Measurements from ENCODE around the gene BAZ1A. TPM values are rescaled to one million over a fixed set of nuclear protein-coding genes. Genes with fewer than 3 reads are reported as not detected.

Gene BAZ1A
- total RNA-seq, 1 donor from 2014 or later: 11.2 TPM

DNA sequence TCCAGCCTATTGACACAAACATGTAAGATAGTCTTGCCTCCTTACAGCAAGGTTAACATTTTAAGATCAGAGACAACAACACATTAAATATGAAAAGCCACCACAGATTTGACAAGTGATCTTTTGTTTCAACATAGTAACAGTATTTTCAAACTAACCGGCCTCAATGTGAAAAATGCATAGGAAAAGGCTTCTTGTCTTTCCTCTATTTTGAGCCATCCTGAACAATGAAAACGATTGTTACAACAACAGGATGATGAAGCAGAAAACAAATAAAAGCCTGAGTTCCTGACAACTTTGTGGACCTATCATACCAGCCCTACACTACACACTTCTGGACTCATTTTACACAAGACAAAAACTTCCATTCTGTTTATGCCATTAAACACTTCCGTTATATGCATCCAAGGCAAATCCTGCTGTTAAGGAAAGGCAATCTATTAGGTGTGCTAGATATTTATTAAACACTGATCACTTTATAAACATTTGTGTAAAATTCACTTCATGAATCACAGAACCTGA is 37.3 kb downstream of the BAZ1A start:
- Histone ChIP-seq H3K4me1 (peaks cover 0 to 4% of the 10 kb centered on the region in 2 donors), H3K9me3 (no peaks in the 10 kb centered on the region), H3K27me3 (no peaks in the 10 kb centered on the region), H3K36me3 (no peaks in the 10 kb centered on the region), H3K27ac (no peak overlapping the region), H3K4me3 (no peak overlapping the region)
- intact Hi-C loops (cut with DNase I): no loop called here
- no peak for DNase-seq (ENCODE audit: low spot score in 2 of 2)
- TF ChIP-seq, protein P1, sequence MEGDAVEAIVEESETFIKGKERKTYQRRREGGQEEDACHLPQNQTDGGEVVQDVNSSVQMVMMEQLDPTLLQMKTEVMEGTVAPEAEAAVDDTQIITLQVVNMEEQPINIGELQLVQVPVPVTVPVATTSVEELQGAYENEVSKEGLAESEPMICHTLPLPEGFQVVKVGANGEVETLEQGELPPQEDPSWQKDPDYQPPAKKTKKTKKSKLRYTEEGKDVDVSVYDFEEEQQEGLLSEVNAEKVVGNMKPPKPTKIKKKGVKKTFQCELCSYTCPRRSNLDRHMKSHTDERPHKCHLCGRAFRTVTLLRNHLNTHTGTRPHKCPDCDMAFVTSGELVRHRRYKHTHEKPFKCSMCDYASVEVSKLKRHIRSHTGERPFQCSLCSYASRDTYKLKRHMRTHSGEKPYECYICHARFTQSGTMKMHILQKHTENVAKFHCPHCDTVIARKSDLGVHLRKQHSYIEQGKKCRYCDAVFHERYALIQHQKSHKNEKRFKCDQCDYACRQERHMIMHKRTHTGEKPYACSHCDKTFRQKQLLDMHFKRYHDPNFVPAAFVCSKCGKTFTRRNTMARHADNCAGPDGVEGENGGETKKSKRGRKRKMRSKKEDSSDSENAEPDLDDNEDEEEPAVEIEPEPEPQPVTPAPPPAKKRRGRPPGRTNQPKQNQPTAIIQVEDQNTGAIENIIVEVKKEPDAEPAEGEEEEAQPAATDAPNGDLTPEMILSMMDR (IDR thresholded peaks at IDR 0.05): no peak

DNA sequence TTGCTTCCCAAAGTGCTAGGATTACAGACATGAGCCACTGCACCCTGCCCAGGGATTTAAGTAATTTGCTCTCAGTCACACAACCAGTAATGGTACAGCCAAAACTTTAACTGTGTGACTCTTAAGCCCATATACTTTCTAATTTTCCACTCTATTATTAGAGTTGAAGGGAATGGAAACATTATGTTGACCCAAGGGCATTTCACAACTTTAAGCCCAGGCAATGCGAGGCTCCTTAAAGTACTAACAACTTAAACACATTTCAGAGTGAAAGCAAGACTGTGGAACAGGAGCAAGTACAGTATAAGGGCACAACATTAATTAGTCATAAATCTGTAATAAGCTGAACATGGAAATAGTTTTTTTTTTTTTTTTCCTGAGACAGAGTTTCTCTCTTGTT is 39.8 kb downstream of the BAZ1A start:
- no peak for DNase-seq (ENCODE audit: low spot score in 2 of 2)
- H3K4me3 ChIP-seq: no peak overlapping the region
- TF ChIP-seq, protein P1 (IDR thresholded peaks at IDR 0.05): no peak

DNA sequence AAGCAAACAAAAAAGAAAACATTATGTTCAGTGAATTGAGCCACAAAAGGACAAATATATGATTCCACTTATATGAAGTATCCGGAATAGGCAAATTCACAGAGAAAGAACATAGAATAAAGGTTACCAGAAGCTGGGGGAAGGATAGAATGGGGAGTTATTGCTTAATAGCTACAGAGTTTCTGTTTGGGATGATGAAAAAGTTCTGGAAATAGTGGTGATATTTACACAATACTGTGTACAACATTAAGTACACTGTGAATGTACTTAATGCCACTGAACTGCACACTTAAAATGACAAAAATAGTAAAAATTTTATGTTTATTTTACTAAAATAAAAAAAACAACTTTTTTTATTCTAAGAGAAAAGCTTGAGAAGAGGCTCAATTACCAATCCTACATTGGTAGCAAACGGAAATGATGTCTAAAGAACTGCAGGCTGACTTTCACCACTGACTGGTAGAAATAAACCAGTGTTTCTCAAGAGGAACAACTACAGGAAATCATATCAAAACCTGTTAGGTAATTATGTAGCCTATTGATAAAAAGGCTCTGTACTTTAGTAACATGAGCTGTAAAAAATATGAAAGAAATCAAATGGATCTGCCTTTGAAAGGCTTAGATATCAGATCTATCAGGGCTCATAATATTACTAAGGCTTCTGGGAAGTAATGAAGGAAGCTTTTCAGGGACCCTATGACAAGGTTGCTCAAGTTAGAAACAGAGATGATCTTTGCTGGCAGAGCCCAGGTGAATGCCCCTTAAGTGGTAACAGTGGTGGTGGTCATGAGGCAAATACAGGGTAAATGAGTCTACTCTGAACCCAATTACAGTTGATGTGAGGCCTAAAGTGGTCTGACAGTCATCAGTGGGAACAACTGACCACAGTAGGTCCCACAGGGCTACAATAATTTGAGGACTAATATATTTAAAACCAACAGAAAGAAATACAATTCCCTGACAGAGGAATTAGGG is 41.3 kb downstream of the BAZ1A start:
- no peaks in the 10 kb centered on the region for H3K4me1 ChIP-seq
- no peaks in the 10 kb centered on the region for H3K36me3 ChIP-seq
- intact Hi-C loops (cut with DNase I): no loop called here
- TF ChIP-seq, protein P1 (IDR thresholded peaks at IDR 0.05): no peak
- H3K27me3 ChIP-seq: no peaks in the 10 kb centered on the region
- DNase-seq (ENCODE audit: low spot score in 2 of 2): no peak
- no peaks in the 10 kb centered on the region for H3K9me3 ChIP-seq
- no peak overlapping the region for H3K27ac ChIP-seq
- no peak overlapping the region for H3K4me3 ChIP-seq

More for the DNA sequence above, 39.8 kb downstream of the BAZ1A start:
- intact Hi-C loops (cut with DNase I): no loop called here
- Histone ChIP-seq H3K36me3 (no peaks in the 10 kb centered on the region), H3K9me3 (no peaks in the 10 kb centered on the region), H3K27ac (no peak overlapping the region), H3K27me3 (no peaks in the 10 kb centered on the region), H3K4me1 (no peaks in the 10 kb centered on the region)

DNA sequence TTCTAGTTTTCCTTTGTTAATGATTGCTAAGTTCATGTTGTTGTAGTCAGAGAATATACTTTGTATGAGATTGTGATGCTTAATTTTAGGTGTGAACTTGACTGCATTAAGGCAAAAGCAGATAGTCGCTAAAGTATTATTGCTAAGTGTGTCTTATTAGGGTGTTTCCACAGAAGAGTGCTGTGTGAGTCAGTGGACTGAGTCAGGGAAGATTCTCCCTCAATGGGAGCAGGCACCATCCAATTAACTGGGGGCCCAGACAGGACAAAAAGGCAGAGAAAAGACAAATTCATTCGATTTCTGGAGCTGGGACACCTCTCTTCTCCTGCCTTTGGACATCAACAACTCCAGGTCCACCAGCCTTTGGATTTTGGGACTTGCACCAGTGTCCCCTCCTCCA is 48.5 kb downstream of the BAZ1A start:
- intact Hi-C loops (cut with DNase I): no loop called here
- Histone ChIP-seq H3K27me3 (no peaks in the 10 kb centered on the region), H3K27ac (no peak overlapping the region), H3K9me3 (no peaks in the 10 kb centered on the region), H3K36me3 (peaks cover 4 to 6% of the 10 kb centered on the region in 2 donors), H3K4me1 (no peaks in the 10 kb centered on the region), H3K4me3 (no peak overlapping the region)
- TF ChIP-seq, protein P1 (IDR thresholded peaks at IDR 0.05): no peak
- no peak for DNase-seq (ENCODE audit: low spot score in 2 of 2)

DNA sequence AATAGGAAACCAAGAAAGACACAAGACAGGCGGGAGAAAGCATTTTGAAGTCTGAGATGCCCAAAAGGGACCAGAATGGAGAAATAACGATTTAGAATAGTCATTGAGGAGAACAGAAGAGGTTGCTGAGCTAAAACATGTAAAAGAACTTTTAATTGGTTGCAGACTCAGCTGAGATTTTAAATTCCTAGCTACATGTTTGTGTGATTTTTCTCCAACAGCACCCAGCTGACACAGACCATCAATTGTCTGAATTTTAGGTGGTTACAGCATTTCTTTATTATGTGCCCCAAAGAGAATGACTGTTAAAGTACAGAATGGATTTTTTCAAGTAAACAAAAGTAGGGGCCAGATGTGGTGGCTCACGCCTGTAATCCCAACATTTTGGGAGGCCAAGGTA is 50.3 kb downstream of the BAZ1A start:
- TF ChIP-seq, protein P1 (IDR thresholded peaks at IDR 0.05): no peak
- Histone ChIP-seq H3K36me3 (peaks cover 4 to 13% of the 10 kb centered on the region in 2 donors), H3K27ac (no peak overlapping the region), H3K9me3 (no peaks in the 10 kb centered on the region), H3K4me3 (no peak overlapping the region), H3K4me1 (no peaks in the 10 kb centered on the region), H3K27me3 (no peaks in the 10 kb centered on the region)
- no peak for DNase-seq (ENCODE audit: low spot score in 2 of 2)
- intact Hi-C loops (cut with DNase I): no loop called here
